Measurements from ENCODE around the gene KLK6.

DNA sequence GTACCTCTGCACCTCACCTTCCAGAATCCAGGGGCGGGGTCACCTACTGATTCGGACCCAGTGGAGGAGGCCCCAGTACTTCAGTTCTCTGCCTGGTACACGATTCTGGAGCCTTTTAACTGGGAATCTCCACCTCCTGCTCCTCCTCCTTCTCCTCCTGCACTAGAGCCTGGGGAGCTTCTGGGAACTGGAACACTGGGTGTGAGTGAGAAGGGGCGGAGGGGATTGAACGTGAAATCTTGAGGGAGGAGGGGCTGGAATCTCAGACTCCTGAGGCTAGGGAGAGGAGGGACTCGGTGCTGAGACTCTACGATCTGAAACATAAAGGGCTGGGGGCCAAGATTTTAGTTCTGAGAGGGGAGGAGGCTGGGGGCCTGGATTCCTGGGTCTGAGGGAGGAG, 32.1 kb upstream of the KLK6 start, which contains the start of gene KLK8:
- no peak for TF ChIP-seq POLR2A (IDR thresholded peaks at IDR 0.05)
- TF ChIP-seq, protein P1, sequence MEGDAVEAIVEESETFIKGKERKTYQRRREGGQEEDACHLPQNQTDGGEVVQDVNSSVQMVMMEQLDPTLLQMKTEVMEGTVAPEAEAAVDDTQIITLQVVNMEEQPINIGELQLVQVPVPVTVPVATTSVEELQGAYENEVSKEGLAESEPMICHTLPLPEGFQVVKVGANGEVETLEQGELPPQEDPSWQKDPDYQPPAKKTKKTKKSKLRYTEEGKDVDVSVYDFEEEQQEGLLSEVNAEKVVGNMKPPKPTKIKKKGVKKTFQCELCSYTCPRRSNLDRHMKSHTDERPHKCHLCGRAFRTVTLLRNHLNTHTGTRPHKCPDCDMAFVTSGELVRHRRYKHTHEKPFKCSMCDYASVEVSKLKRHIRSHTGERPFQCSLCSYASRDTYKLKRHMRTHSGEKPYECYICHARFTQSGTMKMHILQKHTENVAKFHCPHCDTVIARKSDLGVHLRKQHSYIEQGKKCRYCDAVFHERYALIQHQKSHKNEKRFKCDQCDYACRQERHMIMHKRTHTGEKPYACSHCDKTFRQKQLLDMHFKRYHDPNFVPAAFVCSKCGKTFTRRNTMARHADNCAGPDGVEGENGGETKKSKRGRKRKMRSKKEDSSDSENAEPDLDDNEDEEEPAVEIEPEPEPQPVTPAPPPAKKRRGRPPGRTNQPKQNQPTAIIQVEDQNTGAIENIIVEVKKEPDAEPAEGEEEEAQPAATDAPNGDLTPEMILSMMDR (IDR thresholded peaks at IDR 0.05): no peak
- no peak for TF ChIP-seq POLR2AphosphoS5 (IDR thresholded peaks at IDR 0.05)
- no peak for TF ChIP-seq EP300 (IDR thresholded peaks at IDR 0.05)
